ENCODE results near the gene PICK1.
"Not testable (repeated sequence)": the region's sequence is repeated elsewhere in the genome, so short reads cannot be mapped to it uniquely, and the experiment has no call there.

The PICK1 gene

DNA sequence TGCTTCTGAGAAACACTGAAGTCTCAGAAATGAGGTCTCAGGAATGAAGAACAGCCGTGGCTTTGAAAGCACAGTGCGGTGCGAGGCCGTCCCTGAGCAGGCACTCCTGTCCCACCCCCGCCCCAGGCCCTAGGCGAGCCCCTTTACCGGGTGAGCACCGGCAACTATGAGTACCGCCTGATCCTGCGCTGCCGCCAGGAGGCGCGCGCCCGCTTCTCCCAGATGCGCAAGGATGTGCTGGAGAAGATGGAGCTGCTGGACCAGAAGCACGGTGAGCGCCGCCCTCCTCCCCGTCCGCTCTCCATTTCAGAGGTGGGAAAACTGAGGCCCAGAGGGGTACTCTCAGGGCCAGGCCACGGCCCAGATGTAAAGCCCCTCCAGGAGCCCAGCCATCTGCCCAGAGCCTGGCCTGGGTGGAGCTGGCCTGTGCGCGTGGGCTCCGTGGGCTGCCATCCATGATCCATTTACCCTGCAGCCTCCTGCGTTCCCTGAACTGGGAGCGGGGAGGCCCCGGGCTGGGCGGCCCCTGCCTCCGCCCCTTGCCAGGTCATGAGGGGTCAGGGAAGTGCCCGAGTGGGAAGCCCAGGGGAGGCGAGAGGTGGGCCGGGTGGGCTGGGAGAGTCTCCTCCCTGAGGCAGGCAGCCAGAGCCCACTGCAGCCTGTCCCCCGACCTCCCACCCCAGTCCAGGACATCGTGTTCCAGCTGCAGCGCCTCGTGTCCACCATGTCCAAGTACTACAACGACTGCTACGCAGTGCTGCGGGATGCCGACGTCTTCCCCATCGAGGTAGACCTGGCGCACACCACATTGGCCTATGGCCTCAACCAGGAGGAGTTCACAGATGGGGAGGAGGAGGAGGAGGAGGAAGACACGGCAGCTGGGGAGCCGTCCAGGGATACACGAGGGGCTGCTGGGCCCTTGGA is 17.2 kb downstream of the PICK1 start:
- DNase-seq (ENCODE audit: low spot score) = no peak

DNA sequence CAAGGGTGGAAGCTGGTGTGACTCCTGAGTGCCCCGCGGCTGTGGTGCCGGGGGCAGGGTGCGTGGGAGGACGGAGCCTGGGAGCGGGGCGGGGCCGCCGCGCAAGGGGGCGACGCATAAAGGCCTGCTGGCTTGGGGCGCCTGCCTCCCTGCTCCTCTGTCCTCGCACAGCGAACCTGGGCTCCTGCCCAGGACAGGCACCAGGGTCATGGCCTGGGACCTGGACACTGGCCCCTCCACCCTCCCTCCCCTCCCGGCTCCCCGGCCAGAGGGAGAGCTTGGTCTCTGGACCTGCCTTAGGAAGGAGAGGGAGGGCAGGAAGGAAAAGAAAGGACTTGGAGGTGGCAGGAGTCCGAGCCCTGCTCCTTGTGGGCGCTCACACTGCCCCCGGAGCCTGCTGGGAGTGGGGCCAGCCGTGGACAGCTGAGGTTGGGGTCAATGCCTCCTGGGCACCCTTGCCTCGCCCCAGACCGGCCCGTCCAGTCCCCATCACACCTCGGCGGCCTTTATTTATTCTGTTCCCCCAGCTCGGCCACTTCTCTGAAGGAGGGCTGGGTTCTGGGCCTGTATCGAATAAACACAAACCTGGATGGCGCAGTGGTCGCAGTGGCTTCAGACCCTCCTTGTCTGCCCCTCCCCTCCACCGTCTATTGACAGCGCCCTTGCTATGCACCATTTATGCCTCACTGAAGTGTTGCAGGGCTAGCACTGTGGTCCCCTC is 18.1 kb downstream of the PICK1 start:
- no peak for DNase-seq (ENCODE audit: low spot score)

DNA sequence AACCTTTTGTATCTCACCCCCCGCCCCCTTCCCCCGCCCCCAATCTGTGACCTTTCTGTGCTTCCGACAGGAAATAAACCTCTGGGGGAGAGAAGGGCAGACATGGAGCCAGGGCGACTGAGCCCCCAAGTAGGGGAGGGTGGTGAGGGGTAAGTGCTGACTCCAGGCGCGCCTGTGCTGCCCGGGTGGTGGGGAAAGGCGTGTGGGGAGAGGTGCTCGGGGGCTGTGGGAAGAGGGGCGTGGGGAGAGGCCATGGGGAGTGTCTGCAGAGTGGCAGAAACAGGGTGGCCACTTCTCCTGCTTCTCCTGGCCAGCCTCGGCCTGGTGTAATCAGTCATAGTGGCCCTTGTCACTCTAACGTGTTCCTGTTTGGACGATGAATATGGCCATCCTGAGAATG is 18.8 kb downstream of the PICK1 start:
- no peak for DNase-seq (ENCODE audit: low spot score)

DNA sequence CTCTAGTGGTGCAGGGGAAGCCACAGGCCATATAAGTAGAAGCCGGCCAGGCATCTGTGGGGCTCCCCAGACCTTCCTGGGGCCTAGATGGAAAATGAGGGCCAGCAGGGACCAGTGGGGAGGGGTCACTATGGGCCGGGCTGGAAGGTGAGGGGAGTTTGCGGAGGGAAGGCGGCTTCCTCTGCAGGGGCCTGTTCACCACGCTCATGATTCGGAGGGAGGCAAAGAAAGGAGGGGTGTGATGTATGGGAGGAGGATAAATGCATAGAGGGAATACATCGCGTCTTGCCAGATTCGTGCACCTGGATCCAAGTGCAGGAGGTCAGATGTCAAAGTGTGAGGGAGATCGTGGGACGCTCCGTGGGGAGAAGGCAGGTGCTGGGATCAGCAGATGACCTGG is 19.9 kb downstream of the PICK1 start:
- no peak for DNase-seq (ENCODE audit: low spot score)

DNA sequence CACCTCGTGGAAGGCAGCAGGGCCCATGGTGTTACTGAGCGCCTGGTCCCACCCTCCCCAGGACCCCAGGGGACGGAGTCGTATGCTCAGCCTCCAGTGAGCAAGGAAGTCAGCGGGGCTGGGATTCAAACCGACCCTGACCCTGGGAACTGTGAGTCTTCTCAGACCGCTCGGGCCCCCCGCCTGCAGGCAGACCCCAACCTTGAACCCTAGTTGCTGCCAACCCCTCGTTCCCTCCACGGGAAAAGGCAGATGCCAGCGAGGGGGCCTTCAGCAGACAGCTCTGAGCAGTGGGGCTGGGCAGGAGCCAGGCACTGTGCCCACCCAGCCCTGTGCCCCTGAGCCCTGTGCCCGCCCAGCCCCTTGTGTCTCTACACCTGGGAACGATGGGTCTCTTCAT is 20.4 kb downstream of the PICK1 start:
- no peak for DNase-seq (ENCODE audit: low spot score)

DNA sequence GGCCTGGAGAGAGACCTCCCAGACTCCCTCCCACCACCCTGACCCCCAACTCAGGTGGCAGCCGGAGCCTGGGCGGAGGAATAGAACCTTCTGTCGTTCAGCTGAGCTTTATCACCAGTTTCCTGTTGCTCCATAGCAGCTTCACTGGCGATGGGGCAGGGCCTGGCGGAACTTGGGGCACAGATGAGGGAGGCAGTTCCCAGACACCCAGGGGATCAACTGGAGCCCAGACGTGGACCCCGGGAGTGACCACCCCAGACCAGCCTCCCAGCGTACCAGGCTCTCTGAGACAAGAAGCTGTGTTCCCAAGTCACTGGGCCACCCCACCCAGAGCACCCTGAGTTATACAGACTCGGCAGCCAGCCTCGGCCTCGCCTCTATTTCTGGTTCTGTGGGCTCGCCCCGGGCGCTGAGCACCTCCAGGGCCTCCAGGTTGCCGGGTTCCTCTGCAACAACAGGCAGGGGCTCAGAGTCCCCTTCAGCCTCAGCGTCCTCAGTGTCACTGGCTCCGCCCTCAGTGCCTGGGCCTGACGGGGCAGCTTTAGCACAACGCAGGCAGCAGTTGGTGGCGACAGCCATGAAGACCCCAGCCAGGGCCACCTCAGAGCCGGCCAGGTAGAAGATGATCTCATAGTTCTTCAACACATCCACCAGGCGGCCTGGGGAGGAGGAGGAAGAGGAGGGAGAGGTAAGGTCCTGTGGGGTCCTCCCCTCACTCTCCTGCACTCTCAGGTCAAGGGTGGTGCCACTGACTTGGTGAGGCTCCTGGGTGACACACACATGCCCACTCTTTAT is 21.0 kb downstream of the PICK1 start:
- DNase-seq (ENCODE audit: low spot score) = no peak

DNA sequence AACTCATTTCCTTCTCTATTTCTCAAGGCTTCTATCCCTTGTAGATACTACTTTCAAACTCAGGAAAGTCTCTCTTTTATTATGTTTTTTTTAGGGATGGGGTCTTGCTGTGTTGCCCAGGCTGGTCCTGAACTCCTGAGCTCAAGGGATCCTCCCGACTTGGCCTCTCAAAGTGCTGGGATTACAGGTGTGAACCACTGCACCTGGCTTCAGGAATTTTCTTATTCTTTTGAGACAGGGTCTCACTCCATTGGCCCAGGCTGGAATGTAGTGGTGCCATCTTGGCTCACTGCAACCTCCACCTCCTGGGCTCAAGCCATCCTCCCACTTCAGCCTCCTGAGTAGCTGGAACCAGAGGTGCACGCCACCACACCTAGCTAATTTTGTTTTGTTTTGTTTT is 22.0 kb downstream of the PICK1 start:
- DNase-seq (ENCODE audit: low spot score) = not testable (repeated sequence)

DNA sequence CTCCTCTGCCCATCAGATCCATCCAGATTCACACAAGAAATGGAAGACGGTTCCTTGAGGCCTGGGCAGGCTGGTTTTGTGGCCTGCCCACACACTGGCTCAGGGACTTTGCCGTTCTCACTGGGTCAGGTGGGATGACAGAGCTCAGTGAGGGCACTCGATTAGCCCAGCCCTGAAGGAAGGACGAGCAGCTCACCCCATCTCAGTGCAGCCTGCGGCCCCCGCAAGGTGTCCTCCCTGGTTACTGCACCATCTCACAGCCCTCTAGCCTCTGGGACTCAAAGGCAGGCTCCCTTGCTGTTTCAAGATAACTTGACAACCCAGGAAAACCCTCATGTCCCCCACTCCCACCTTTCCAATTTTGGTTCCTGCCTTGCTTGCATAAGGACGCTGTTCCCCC is 22.6 kb downstream of the PICK1 start:
- no peak for DNase-seq (ENCODE audit: low spot score)

DNA sequence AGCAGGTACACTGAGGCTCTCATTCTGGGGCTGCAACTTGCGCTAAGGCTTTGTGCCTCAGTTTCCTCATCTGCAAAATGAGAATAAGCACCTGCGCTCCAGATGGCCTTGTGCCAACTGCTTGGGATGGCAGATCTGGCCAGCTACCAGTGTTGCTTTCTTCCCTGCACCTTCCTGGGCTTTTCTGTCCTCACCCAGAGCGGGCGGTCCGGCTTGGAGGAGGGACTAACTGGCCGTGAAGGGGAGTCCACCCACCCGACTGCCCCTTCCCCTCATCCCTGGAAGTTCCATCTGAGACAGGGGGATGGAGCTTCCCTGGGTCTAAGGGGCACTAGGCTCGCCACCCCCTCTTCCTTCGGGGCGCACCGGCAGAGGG is 23.3 kb downstream of the PICK1 start:
- no peak for DNase-seq (ENCODE audit: low spot score)

DNA sequence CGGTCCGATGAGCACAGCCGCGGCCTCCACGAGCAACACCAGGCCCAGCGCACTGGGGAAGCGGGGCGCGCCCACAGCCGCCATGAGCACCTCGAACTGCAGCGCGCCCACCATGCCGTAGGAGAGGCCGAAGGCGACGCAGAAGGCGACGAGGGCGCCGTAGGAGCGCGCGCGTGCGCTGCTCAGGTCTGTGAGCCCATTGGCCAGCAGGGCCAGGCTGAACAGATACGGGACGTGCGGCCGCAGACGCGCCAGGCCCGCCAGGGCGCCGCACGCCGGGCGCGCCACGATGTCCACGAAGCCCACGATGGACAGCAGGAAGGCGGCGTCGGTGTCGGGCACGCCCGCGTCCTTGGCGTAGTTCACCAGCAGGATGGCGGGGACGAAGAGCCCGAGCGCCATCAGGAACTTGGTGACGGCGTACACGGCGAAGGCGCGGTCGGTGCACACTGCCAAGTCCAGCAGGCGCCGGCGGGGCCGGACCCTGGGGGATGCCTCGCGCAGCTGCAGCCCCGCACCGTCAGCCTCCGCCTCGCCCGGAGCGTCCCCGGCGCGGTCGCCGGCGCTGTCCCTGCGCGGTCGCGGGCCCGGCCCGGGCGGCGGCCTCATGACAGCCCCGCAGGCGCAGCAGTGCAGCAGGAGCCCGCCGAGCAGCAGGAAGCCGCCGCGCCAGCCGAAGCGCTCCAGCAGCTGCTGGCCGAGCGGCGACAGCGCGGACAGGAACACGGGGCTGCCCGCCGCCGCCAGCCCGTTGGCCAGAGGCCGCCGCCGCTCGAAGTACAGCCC is 23.8 kb downstream of the PICK1 start:
- DNase-seq (ENCODE audit: low spot score) = peak; percentile 54

DNA sequence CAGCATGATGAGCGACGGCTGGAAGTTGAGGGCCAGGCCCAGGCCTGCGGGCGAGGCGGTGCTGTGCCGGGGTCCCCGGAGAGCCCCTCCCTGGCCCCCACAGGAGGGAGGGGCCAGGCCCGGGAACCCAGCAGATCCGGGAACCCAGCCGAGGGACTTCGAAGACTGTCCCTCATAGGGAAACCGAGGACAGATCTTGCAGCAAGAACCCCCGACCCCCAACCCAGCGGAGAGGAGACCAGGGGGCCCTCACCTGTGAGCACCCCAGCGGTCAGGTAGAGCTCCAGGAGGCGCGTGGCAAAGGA is 24.4 kb downstream of the PICK1 start:
- no peak for DNase-seq (ENCODE audit: low spot score)

DNA sequence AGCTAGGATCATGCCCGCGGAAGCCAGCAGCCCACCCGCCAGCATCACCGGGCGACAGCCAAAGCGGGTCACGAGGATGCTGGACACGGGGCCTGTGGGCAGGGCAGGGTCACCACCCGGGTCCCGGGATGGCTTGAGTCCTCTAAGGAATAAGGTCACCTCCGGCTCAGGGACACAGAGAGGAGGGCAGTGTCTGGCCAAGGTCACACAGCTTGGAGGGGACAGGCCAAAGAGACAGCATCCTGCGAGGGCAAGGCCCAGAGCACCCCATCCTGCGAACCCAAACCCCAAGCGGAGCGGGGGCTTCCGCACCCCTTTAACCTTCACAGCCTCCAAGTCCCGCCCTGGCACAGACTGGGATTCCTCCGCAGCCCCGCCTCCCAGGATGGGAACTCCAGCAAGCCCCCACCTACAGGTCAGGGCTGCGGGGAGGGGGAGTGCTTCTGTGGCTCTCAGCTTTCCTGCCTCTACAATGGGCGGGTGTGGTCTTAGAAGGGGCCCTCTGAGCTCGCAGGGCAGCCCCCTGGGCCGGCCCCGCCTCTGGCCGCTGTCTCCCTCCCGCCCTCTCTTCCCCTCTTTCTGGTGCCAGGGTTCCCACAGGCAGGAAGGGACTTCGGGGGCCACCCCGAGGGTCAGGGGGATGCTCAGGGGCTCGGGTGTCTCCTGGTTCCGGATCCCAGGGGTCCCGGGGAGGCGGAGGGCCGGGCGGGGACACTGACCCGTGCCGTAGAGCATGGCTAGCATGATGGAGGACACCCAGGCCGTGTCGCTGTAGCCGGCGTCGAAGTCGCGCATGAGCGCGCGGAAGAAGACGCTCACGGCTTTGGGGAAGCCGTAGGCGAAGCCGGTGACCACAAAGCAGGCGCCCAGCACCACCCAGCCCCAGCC is 25.0 kb downstream of the PICK1 start:
- no peak for DNase-seq (ENCODE audit: low spot score)

DNA sequence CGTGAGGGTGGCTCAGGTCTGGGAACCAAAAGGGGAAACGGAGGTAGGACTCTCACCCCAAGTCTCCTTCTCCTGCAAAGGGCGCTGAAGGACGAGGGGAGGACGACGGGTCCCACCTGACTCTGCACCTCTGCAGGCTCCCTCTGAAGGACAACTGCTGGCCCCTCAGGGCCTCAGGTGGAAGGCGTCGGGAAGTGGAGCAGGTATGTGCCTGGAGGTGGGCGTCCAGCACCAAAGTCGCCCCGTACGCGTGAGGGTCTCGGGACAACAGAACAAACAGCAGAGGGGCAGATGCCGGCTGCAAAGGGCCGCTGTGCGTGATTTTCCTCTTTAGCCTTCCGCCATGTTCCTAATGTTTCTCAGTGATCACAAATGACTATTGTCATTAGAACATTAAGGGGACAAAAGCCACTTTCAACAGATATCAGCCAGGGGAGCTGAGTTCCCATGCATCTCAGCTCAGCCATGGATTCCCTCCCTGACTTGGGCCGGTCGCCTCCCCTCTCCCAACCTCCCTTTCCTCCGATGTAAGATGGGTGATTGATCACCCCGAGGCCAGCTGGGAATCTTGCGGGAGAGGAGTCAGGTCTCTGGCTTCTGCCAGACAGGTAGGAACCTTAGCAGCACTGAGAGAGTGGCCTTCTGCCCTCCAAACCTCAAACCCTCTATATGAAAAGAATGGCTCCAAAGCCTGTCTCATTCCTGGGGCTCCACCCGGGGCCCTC is 25.9 kb downstream of the PICK1 start:
- no peak for DNase-seq (ENCODE audit: low spot score)

DNA sequence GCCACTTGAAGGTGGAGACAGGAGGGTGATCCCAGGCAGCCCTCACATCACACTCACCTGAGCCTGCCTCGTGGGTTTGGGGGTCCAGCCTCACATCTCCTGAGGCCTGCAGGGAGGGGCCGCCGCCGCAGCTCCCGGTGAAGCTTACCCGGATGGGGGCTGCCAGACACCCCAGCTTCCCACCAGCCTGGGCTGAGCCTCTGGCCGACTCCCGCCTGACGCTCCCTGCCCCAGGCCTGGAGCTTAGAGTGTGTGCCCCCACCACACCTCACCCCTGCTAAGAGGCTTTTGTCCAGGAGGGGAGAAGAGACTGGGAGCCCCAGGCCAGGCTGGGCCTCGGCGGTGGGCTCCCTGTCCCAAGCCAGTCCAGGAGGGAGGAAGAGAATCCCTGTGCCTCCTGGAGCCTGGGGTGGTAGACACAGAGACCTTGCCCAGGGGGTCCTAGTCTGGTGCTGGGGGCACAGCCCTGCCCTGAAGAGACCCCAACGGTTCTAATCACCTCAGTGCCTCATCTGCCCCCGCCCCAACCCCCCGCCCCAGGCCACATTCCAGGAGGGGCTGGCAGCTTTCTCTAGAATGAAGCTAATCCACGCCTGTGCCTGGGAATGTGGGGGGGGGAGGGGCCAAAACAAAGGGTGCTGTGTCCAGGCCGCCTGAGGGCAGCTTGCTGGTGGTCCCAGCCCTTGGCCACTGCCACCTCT is 26.9 kb downstream of the PICK1 start, which contains the start of gene SLC16A8:
Gene SLC16A8 (minus strand): TSS at position 254 of the 701 bp plus-strand sequence. CDS start 1,311 bp downstream, outside the sequence.
- no peak for DNase-seq (ENCODE audit: low spot score)

DNA sequence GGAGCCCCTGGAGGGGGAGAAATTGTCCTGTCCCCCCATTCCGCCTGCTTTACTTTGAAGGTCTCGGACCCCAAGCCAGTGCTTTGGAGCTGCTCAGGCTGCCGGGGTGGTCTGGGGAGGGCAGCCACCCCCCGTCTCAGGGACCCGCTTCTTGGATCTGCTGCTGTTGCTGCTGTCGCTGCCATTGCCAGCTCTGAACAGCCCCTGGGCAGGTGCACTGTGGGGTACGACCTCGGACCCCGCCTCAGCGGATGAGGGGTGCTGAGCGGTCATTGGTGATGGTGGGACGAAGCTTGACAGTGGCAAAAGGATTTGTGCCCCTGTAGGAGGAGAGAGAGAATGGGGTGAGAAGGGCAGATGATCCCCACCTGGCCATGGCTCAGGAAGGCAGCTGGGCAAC is 27.9 kb downstream of the PICK1 start:
- no peak for DNase-seq (ENCODE audit: low spot score)

DNA sequence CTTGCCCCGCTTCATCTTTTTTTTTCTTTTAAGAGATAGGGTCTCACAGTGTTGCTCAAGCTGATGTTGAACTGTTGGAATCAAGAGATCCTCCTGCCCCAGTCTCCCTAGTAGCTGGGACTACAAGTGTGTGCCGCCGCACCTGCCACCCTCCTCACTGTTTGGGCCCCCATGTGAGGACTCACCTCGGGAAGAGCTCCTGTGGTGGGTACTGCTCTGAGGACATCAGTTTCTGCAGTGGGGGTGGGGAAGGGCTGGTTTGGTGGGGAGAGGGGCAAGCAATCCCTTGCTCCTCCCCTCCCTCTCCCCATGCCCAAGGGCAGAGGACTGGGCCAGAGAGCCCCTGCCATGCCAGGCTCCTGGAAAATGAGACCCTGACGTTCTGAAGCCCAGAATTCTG is 28.3 kb downstream of the PICK1 start:
- DNase-seq (ENCODE audit: low spot score) = no peak

DNA sequence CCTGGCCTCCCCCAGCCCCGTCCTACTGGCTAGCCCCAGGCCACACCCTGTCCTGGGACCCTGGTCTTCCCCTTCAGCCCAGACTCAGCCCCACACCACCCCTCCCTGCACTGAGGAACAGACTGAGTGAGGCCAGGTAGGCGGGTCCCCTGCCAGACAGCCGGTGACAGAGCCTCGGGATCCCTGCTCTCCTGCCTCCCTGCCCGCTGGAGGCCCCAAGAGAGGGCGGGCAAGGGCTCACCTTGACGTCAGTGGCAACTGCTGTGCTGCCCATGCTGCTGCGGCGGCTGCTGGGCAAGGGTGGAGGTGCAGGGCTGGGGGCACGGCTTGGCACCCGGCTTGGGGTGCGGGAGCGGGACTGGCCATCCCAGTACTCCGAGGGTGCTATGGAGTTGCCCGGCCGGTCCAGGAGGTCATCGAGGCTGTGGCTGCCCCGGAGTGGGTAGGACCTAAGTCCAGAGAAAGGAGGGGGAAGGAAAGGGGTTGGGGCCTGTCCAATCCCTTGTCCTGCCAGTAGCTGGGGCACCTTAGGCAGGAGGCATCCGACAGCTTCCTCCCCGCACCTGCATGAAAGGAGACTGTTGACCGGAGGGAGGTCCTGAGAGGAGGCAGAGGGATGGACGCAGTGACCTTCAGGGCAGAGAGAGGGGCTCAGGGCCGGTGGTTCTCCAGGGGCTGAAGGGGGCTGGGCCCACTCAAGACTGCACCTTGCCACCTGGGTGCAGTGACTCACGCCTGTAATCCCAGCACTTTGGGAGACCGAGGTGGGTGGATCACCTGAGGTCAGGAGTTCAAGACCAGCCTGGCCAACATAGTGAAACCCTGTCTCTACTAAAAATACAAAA is 29.0 kb downstream of the PICK1 start:
- DNase-seq (ENCODE audit: low spot score) = no peak

DNA sequence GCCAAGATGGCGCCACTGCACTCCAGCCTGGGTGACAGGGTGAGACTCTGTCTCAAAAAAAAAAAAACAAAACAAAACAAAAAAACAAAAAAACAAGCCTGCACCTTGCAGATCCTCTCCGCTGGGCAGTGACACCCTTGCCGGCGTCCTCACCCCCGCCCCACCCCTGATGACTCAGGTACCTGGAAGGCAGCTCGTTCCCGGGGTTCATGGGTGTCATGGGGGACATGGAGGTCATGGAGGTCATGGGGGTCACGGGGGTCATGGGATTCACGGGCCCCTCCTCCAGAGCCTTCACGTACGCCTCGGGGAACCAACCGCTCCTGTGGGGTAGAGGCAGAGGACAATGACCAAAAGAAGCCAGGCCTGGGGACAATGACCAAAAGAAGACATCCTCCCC is 29.7 kb downstream of the PICK1 start:
- DNase-seq (ENCODE audit: low spot score) = no peak

DNA sequence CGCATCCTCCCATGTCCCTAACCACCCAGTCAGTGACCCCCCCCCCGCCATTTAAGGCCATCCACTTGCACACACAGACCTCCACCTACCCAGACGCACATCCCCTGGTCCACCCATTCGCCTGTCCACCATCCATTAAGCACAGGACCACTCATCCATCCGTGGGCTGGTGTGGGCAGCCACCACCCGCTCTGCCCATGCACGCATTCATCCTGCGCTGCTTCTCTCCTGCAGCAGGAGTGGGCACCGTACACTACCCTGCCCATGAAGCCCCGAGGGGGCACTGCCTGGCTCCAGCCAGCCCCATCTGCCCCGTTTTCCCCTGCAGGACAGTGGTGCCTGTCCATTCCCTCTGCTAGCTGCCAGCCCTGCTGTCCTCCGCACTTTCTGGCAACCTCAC is 30.7 kb downstream of the PICK1 start:
- DNase-seq (ENCODE audit: low spot score) = no peak

All from hepatic stellate cell (primary cell).